Endodermal cell (in vitro differentiated cells): Measurements from ENCODE around the gene VPS54. TPM values are rescaled to one million over a fixed set of nuclear protein-coding genes. Genes with fewer than 3 reads are reported as not detected.

Source experiments
- DNase-seq: peaks from one replicate; pipeline ENCODE4 v3.0.0-alpha.2; 2017
- H3K27ac ChIP-seq: 2 replicates; pipeline ENCODE4 v1.5.1; 2013; ENCODE audit warnings: mild to moderate bottlenecking, low read depth, low read length, moderate library complexity
- H3K27me3 ChIP-seq: 2 replicates; pipeline ENCODE4 v1.6.1; 2013; ENCODE audit warnings: mild to moderate bottlenecking, low read length, moderate library complexity; ENCODE audit not compliant: insufficient read depth, control insufficient read depth, poor library complexity, severe bottlenecking
- H3K36me3 ChIP-seq: 2 replicates; pipeline ENCODE4 v1.7.0; 2013; ENCODE audit warnings: mild to moderate bottlenecking, low read length, moderate library complexity; ENCODE audit not compliant: control insufficient read depth, insufficient read depth
- H3K4me1 ChIP-seq: one replicate; pipeline ENCODE4 v1.7.0; 2013; ENCODE audit warnings: low read length; ENCODE audit not compliant: control insufficient read depth, insufficient read depth
- H3K4me3 ChIP-seq: 2 replicates; pipeline ENCODE4 v1.5.1; 2013; ENCODE audit warnings: mild to moderate bottlenecking, low read length, moderate library complexity
- H3K9ac ChIP-seq: 2 replicates; pipeline ENCODE4 v1.6.1; 2013; ENCODE audit warnings: mild to moderate bottlenecking, low read length, moderate library complexity; ENCODE audit not compliant: poor library complexity, severe bottlenecking; ENCODE audit errors: extremely low read depth
- H3K9me3 ChIP-seq: 2 replicates; pipeline ENCODE4 v1.6.1; 2013; ENCODE audit warnings: mild to moderate bottlenecking, low read length, moderate library complexity; ENCODE audit not compliant: control insufficient read depth
- H3K27ac Mint-ChIP-seq: 2 replicates; pipeline ENCODE4 v1.8.0; 2020; ENCODE audit warnings: mixed read lengths
- H3K27me3 Mint-ChIP-seq: 2 replicates; pipeline ENCODE4 v1.8.0; 2021; ENCODE audit warnings: mild to moderate bottlenecking, mixed read lengths; ENCODE audit not compliant: insufficient read depth
- H3K36me3 Mint-ChIP-seq: 2 replicates; pipeline ENCODE4 v1.8.0; 2020; ENCODE audit warnings: low read depth, mixed read lengths
- H3K4me1 Mint-ChIP-seq: 2 replicates; pipeline ENCODE4 v1.8.0; 2020; ENCODE audit warnings: mixed read lengths
- H3K4me3 Mint-ChIP-seq: 2 replicates; pipeline ENCODE4 v1.8.0; 2020; ENCODE audit warnings: mild to moderate bottlenecking, moderate library complexity, mixed read lengths
- H3K9me3 Mint-ChIP-seq: 2 replicates; pipeline ENCODE4 v1.8.0; 2020; ENCODE audit warnings: mild to moderate bottlenecking, mixed read lengths
- CTCF ChIP-seq: fragments of 200-600 bp; sonication (generic); conservative IDR thresholded peaks from 2 replicates; pipeline ENCODE4 v1.5.0; 2021; ENCODE audit warnings: antibody characterized with exemption, mild to moderate bottlenecking
- WGBS, 2 experiments: methylation state at CpG; one replicate each; pipeline versions ENCODE4 v1.1.5 to v1.1.7; 2013; ENCODE audit warnings: missing lambda C conversion rate in 2 of 2, mixed read lengths in 1 of 2; ENCODE audit not compliant: insufficient coverage in 1 of 2, insufficient read length in 1 of 2; 5-methylcytosine and 5-hydroxymethylcytosine counted together
- total RNA-seq, 2 donors: library from RNA; stranded (reverse); fragmentation: NEBNext Ultra II Directional in 1 of 2; extraction: Animal tissue kit (Norgen Biotek cat#: 25700) in 1 of 2; gene quantifications; 2 replicates in 1 of 2; 3 replicates in 1 of 2; pipeline ENCODE4 v1.2.1, GENCODE V29; 2021

VPS54 gene
- total RNA-seq, 2 donors from 2014 or later, result 18.4 to 25.7 TPM

GRCh38 chr2:63878486-63878885 is 140.7 kb downstream of the VPS54 start:
- H3K4me1 Mint-ChIP-seq, result peaks cover 31% of the 10 kb centered on the region
- H3K9me3 ChIP-seq, result peaks cover 10% of the 10 kb centered on the region
- H3K36me3 Mint-ChIP-seq, result peaks cover 59% of the 10 kb centered on the region
- peaks cover 3% of the 10 kb centered on the region for H3K4me1 ChIP-seq
- TF ChIP-seq CTCF, result no peak
- no peak overlapping the region for H3K4me3 Mint-ChIP-seq
- no peak overlapping the region for H3K27ac ChIP-seq
- H3K9ac ChIP-seq, result no peak overlapping the region
- no peak for DNase-seq
- H3K36me3 ChIP-seq, result peaks cover 55% of the 10 kb centered on the region
- no peaks in the 10 kb centered on the region for H3K27me3 Mint-ChIP-seq
- 71 to 88% methylated on average over 1 of the region's 1 CpG for WGBS, 2 experiments
- peaks cover 9% of the 10 kb centered on the region for H3K9me3 Mint-ChIP-seq
- H3K27ac Mint-ChIP-seq, result no peak overlapping the region
- no peak overlapping the region for H3K4me3 ChIP-seq
- no peaks in the 10 kb centered on the region for H3K27me3 ChIP-seq

- Mint-ChIP-seq H3K4me1 (peaks cover 18% of the 10 kb centered on the region), H3K27ac (no peak overlapping the region), H3K4me3 (no peak overlapping the region), H3K36me3 (peaks cover 61% of the 10 kb centered on the region), H3K27me3 (no peaks in the 10 kb centered on the region), H3K9me3 (peaks cover 12% of the 10 kb centered on the region)
- TF ChIP-seq CTCF, result no peak
- Histone ChIP-seq H3K4me1 (peaks cover 3% of the 10 kb centered on the region), H3K9me3 (peaks cover 19% of the 10 kb centered on the region), H3K9ac (no peak overlapping the region), H3K4me3 (no peak overlapping the region), H3K36me3 (peaks cover 58% of the 10 kb centered on the region), H3K27ac (no peak overlapping the region), H3K27me3 (no peaks in the 10 kb centered on the region)
- 89 to 93% methylated on average over 3 to 5 of the region's 5 CpGs for WGBS, 2 experiments
- DNase-seq, result no peak
These were observed 142.9 kb downstream of the VPS54 start for GRCh38 chr2:63876311-63876710.

GRCh38 chr2:63875559-63876245 is 143.5 kb downstream of the VPS54 start:
- Mint-ChIP-seq H3K4me1 (peaks cover 16% of the 10 kb centered on the region), H3K27me3 (no peaks in the 10 kb centered on the region), H3K27ac (no peak overlapping the region), H3K9me3 (peaks cover 12% of the 10 kb centered on the region), H3K36me3 (peaks cover 64% of the 10 kb centered on the region), H3K4me3 (no peak overlapping the region)
- no peak for TF ChIP-seq CTCF
- DNase-seq, result no peak
- Histone ChIP-seq H3K9me3 (peaks cover 19% of the 10 kb centered on the region), H3K27me3 (no peaks in the 10 kb centered on the region), H3K4me1 (peaks cover 3% of the 10 kb centered on the region), H3K27ac (no peak overlapping the region), H3K9ac (no peak overlapping the region), H3K4me3 (no peak overlapping the region), H3K36me3 (peaks cover 59% of the 10 kb centered on the region)
- 95 to 97% methylated on average over 3 of the region's 3 CpGs for WGBS, 2 experiments
